Ishikawa (cell line): ENCODE measurements around the gene SMIM8.

Experiments used
- EP300 ChIP-seq: IDR thresholded peaks from 2 replicates; pipeline ENCODE4 v1.6.1; 2012; ENCODE audit warnings: borderline replicate concordance
- FOXM1 ChIP-seq: IDR thresholded peaks from 2 replicates; pipeline ENCODE4 v1.6.1; 2012; ENCODE audit warnings: low read depth, borderline replicate concordance
- REST ChIP-seq: IDR thresholded peaks from 2 replicates; pipeline ENCODE4 v1.6.1; 2012; ENCODE audit warnings: low read depth, mild to moderate bottlenecking
- USF1 ChIP-seq: IDR thresholded peaks from 2 replicates; pipeline ENCODE4 v1.6.1; 2012

- TF ChIP-seq USF1 (no peak), REST (no peak), EP300 (no peak), FOXM1 (no peak)
Measured at GRCh38 chr6:87382861-87383260, 60.5 kb downstream of the SMIM8 start.
